PC-9 (cell line): Measurements from ENCODE around the gene GUCD1. TPM values are rescaled to one million over a fixed set of nuclear protein-coding genes. Genes with fewer than 3 reads are reported as not detected.
A peak's percentile ranks its signal among the peaks of the same experiment; 100 is the strongest.

Source experiments
- BruUV-seq: library from RNA; stranded (reverse); fragments of 400-500 nt; replicated peaks from 2 replicates; lab custom pipeline; 2021; lab: Mats Ljungman, UMichigan
- CTCF ChIA-PET: fragments of 300-600 bp; sonication (Branson Sonifier 250); formaldehyde crosslinking; loops from one replicate; lab custom pipeline; 2022; ENCODE audit warnings: antibody characterized with exemption; lab: Charles Lee
- POLR2A ChIA-PET: fragments of 300-600 bp; sonication (Branson Sonifier 250); formaldehyde crosslinking; loops from one replicate; lab custom pipeline; 2022; ENCODE audit warnings: antibody characterized with exemption; ENCODE audit not compliant: unreplicated experiment; lab: Charles Lee
- DNase-seq, 2 experiments: peaks; one replicate each; pipeline versions ENCODE4 v3.0.0 to v3.0.0-alpha.2; 2015 to 2022; ENCODE audit warnings: mixed read lengths in 1 of 2
- H2AFZ ChIP-seq: fragments of 200-600 bp; sonication (generic); 2 replicates; pipeline ENCODE4 v1.8.1; 2017; ENCODE audit warnings: antibody characterized with exemption
- H3F3A ChIP-seq: fragments of 200-600 bp; sonication (generic); 2 replicates; pipeline ENCODE4 v1.8.1; 2017; ENCODE audit warnings: antibody characterized with exemption, mild to moderate bottlenecking, low read depth; ENCODE audit not compliant: insufficient read depth
- H3K27ac ChIP-seq: fragments of 200-600 bp; sonication (generic); 2 replicates; pipeline ENCODE4 v1.6.1; 2016; ENCODE audit warnings: mixed run types
- H3K27me3 ChIP-seq: fragments of 200-600 bp; sonication (generic); 2 replicates; pipeline ENCODE4 v1.6.1; 2016; ENCODE audit warnings: low read depth, mixed run types; ENCODE audit not compliant: insufficient read depth
- H3K36me3 ChIP-seq: fragments of 200-600 bp; sonication (generic); 2 replicates; pipeline ENCODE4 v1.6.1; 2016; ENCODE audit warnings: low read depth, mixed run types
- H3K4me1 ChIP-seq: fragments of 200-600 bp; sonication (generic); replicated peaks from 2 replicates; pipeline ENCODE4 v1.6.1; 2016; ENCODE audit warnings: mixed run types; ENCODE audit not compliant: insufficient read depth
- H3K4me2 ChIP-seq: fragments of 200-600 bp; sonication (generic); 2 replicates; pipeline ENCODE4 v1.6.1; 2017; ENCODE audit warnings: mixed run types
- H3K4me3 ChIP-seq: fragments of 200-600 bp; sonication (generic); 2 replicates; pipeline ENCODE4 v1.6.1; 2016; ENCODE audit warnings: mixed run types
- H3K79me2 ChIP-seq: fragments of 200-600 bp; sonication (generic); 2 replicates; pipeline ENCODE4 v1.6.1; 2017; ENCODE audit warnings: low read depth, mixed run types
- H3K9me2 ChIP-seq: fragments of 200-600 bp; sonication (generic); 2 replicates; pipeline ENCODE4 v1.8.1; 2017; ENCODE audit warnings: mild to moderate bottlenecking; ENCODE audit not compliant: insufficient read depth
- H3K9me3 ChIP-seq: fragments of 200-600 bp; sonication (generic); 2 replicates; pipeline ENCODE4 v1.8.1; 2016; ENCODE audit warnings: low read depth; ENCODE audit not compliant: insufficient read depth
- H4K20me1 ChIP-seq: fragments of 200-600 bp; sonication (generic); 2 replicates; pipeline ENCODE4 v1.8.1; 2017; ENCODE audit not compliant: insufficient read depth
- EZH2 ChIP-seq: fragments of 200-600 bp; sonication (generic); IDR thresholded peaks from 2 replicates; pipeline ENCODE4 v1.8.0; 2017; ENCODE audit warnings: antibody characterized with exemption, low read depth
- intact Hi-C: fragments of 100-400 bp; cut with micrococcal nuclease; formaldehyde crosslinking; loops from one replicate; pipeline ENCODE4 v1.10.0; 2022; ENCODE audit not compliant: unreplicated experiment
- total RNA-seq: library from RNA; stranded (reverse); gene quantifications from 2 replicates; pipeline ENCODE4 v1.2.3, GENCODE V29; 2021
- TF ChIP-seq, protein P1 (sequence below): fragments of 200-600 bp; sonication (generic); conservative IDR thresholded peaks from 2 replicates; pipeline ENCODE4 v1.6.1; 2017; ENCODE audit warnings: mixed run types, antibody characterized with exemption, mild to moderate bottlenecking, moderate library complexity

GUCD1 gene
- total RNA-seq, 1 experiment from 2014 or later: 80.2 TPM

DNA sequence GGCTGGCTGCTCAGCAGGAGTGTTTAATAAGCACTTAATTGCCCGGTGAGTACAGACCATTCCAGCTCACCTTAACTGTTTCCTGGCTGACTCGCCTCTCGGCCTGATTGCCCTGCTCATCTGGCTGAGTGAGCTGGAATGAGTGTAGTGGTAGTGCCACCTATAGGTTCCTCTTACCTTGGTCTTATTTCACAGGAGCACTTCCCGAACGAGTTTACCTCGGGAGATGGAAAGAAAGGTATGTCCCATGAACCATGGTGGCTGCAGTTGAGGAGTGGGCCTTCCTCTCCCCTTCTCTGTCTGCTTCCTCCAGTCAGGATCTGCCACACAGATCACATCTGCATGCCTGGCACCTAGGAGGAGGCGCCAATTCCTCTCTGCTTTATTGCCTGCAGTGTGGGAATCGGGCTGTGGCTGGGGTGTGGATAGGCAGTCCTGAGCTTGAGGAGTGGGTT lies 33.1 kb downstream of the GUCD1 start:
- BruUV-seq: no TSS peak

DNA sequence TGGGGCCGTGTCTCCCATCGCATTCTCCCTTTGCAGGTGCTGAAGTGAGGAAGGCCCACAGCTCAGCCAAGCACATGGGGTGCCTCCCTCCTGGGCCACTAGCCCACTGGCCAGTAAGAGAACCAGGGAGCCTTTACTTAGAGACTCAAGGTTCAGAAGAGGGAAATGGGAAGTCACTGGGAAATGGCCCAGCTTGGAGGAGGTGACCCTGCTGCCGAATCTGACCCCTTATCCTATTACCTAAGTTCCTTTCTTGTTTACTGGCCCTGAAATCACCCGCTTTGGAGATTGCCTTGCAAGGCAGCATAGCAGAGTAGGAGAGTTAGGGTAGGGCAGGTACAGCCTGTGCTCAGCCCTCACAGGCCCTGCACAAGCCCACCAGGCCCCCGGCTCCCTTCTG lies 35.4 kb downstream of the GUCD1 start:
- CTCF ChIA-PET: no interaction called here
- Histone ChIP-seq H3K9me3 (no peaks in the 10 kb centered on the region), H2AFZ (no peak overlapping the region), H3K27me3 (no peaks in the 10 kb centered on the region), H3F3A (peaks cover 15% of the 10 kb centered on the region; the same call in 1 of the 2 replicates), H3K4me1 (peaks cover 24% of the 10 kb centered on the region), H3K79me2 (no peaks in the 10 kb centered on the region), H3K4me2 (no peak overlapping the region), H4K20me1 (no peaks in the 10 kb centered on the region), H3K36me3 (no peaks in the 10 kb centered on the region), H3K4me3 (no peak overlapping the region), H3K9me2 (no peaks in the 10 kb centered on the region), H3K27ac (no peak overlapping the region)
- no peak for TF ChIP-seq EZH2
- TF ChIP-seq, protein P1, sequence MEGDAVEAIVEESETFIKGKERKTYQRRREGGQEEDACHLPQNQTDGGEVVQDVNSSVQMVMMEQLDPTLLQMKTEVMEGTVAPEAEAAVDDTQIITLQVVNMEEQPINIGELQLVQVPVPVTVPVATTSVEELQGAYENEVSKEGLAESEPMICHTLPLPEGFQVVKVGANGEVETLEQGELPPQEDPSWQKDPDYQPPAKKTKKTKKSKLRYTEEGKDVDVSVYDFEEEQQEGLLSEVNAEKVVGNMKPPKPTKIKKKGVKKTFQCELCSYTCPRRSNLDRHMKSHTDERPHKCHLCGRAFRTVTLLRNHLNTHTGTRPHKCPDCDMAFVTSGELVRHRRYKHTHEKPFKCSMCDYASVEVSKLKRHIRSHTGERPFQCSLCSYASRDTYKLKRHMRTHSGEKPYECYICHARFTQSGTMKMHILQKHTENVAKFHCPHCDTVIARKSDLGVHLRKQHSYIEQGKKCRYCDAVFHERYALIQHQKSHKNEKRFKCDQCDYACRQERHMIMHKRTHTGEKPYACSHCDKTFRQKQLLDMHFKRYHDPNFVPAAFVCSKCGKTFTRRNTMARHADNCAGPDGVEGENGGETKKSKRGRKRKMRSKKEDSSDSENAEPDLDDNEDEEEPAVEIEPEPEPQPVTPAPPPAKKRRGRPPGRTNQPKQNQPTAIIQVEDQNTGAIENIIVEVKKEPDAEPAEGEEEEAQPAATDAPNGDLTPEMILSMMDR: no peak
- intact Hi-C loops: no loop called here
- POLR2A ChIA-PET: no interaction called here
- DNase-seq: no peak
- no TSS peak for BruUV-seq

More for the DNA sequence above, 33.1 kb downstream of the GUCD1 start:
- peak overlapping the region; percentile 65 for H3K4me2 ChIP-seq
- no peak overlapping the region for H3K27ac ChIP-seq
- TF ChIP-seq, protein P1: peak; percentile 75
- no peak for TF ChIP-seq EZH2
- H3K4me3 ChIP-seq: peak overlapping the region; percentile 11; the same call in 1 of the 2 replicates
- no peaks in the 10 kb centered on the region for H3K36me3 ChIP-seq
- ChIA-PET CTCF (interaction anchor here (0.6 kb wide), 1 partner anchor 194 kb away, joined by 4 read pairs; no protein-coding TSS in a partner anchor), POLR2A (no interaction called here)
- H3K9me2 ChIP-seq: no peaks in the 10 kb centered on the region
- peak overlapping the region; percentile 45; the same call in 1 of the 2 replicates for H2AFZ ChIP-seq
- H3K4me1 ChIP-seq: peaks cover 25% of the 10 kb centered on the region
- H3K27me3 ChIP-seq: no peaks in the 10 kb centered on the region
- intact Hi-C loops: loop anchor here (5.0 to 10.0 kb wide), 2 partner anchors 120 to 197 kb away; no protein-coding TSS in a partner anchor
- no peaks in the 10 kb centered on the region for H3K9me3 ChIP-seq
- peaks cover 2% of the 10 kb centered on the region; the same call in 1 of the 2 replicates for H3F3A ChIP-seq
- H4K20me1 ChIP-seq: no peaks in the 10 kb centered on the region
- DNase-seq: peak; percentile 58 to 83
- H3K79me2 ChIP-seq: no peaks in the 10 kb centered on the region

DNA sequence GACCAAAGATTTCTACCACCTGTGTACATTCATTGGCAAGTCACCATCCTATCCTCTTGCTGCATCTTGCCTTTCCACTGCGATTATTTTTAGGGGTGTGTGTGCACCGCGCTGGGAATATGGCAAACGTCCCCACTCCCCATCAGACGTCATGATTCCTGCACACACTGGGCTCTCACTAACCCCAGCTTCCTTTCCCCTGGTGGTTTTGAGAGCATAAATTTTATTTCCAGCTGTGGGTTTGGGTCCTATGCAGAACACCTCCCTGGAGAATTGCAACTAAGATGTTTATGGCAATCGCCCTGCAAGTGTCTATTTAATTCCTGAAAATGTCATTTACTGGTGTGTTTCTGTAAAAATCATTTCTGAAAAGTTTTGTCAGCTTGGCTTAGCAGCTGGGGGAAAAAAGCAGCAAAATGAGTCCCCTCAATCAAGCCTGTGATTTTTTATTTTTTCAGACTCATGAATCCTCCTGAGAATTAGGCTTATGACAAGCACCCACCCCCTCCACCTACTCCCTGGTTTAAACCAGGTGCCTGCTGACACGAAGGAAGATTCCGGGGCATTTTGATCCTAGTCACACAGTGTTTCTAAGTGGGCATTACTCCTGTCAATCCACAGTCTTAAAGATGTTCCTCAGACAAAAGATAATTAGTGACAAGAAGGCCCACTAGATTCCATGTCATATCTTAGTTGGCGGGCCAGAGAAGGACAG lies 36.0 kb downstream of the GUCD1 start:
- peaks cover 24% of the 10 kb centered on the region for H3K4me1 ChIP-seq
- no peak overlapping the region for H3K4me3 ChIP-seq
- TF ChIP-seq, protein P1: no peak
- TF ChIP-seq EZH2: no peak
- no peaks in the 10 kb centered on the region for H3K36me3 ChIP-seq
- CTCF ChIA-PET: no interaction called here
- H3K79me2 ChIP-seq: no peaks in the 10 kb centered on the region
- H3K27me3 ChIP-seq: no peaks in the 10 kb centered on the region
- BruUV-seq: no TSS peak
- H4K20me1 ChIP-seq: no peaks in the 10 kb centered on the region
- no peaks in the 10 kb centered on the region for H3K9me3 ChIP-seq
- no peaks in the 10 kb centered on the region for H3K9me2 ChIP-seq
- H3K4me2 ChIP-seq: no peak overlapping the region
- no peak overlapping the region for H3K27ac ChIP-seq
- intact Hi-C loops: no loop called here
- no peak for DNase-seq
- H2AFZ ChIP-seq: no peak overlapping the region
- POLR2A ChIA-PET: no interaction called here
- peaks cover 15% of the 10 kb centered on the region; the same call in 1 of the 2 replicates for H3F3A ChIP-seq
